ENCODE measurements around the gene PLK5.

GRCh38 chr19:1556390-1557070 lies 32.7 kb downstream of the PLK5 start:
- TF ChIP-seq CTCF (conservative IDR thresholded peaks at IDR 0.05; ENCODE audit: low read depth in 2 of 2) = no peak
- no peak for TF ChIP-seq EZH2 (IDR thresholded peaks at IDR 0.05; ENCODE audit: low read depth, unreplicated experiment)
- TF ChIP-seq REST (IDR thresholded peaks at IDR 0.05; ENCODE audit: unreplicated experiment) = no peak
- TF ChIP-seq ZNF114 (CRISPR knock-in tag; IDR thresholded peaks at IDR 0.05) = no peak
- no peak for TF ChIP-seq JUNB (IDR thresholded peaks at IDR 0.05; ENCODE audit: unreplicated experiment)
- TF ChIP-seq POLR2AphosphoS5 (IDR thresholded peaks at IDR 0.05; ENCODE audit: low read depth) = no peak
- no peak for TF ChIP-seq EZH2phosphoT487 (IDR thresholded peaks at IDR 0.05; ENCODE audit: unreplicated experiment)
- TF ChIP-seq CREB1 (CRISPR knock-in tag; IDR thresholded peaks at IDR 0.05; ENCODE audit: low read depth) = no peak
- no peak for TF ChIP-seq ETS1 (IDR thresholded peaks at IDR 0.05)
- TF ChIP-seq NANOG (IDR thresholded peaks at IDR 0.05; ENCODE audit: borderline replicate concordance) = no peak

All from GM23338 (cell line).